Left renal pelvis (tissue), 4 donors: ENCODE results near the gene UCN3. TPM values are rescaled to one million over a fixed set of nuclear protein-coding genes. Genes with fewer than 3 reads are reported as not detected.

ENCODE experiments used
- DNase-seq, 4 donors: peaks; one replicate each; pipeline ENCODE4 v3.0.0-alpha.2; 2013; ENCODE audit warnings: low read depth in 4 of 4, low spot score in 3 of 4
- polyA plus RNA-seq, 4 donors: library from polyadenylated mRNA; unstranded; fragments of 120-200 nt; gene quantifications; one replicate each; pipeline ENCODE4 v1.2.1, GENCODE V29; 2013; ENCODE audit not compliant: insufficient read length in 4 of 4

Gene UCN3, protein sequence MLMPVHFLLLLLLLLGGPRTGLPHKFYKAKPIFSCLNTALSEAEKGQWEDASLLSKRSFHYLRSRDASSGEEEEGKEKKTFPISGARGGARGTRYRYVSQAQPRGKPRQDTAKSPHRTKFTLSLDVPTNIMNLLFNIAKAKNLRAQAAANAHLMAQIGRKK
- polyA plus RNA-seq: 1 to 10 TPM in 3 of 4 donors, under 1 TPM in 1; 0.40 to 2.8 (median 1.8) TPM

DNA sequence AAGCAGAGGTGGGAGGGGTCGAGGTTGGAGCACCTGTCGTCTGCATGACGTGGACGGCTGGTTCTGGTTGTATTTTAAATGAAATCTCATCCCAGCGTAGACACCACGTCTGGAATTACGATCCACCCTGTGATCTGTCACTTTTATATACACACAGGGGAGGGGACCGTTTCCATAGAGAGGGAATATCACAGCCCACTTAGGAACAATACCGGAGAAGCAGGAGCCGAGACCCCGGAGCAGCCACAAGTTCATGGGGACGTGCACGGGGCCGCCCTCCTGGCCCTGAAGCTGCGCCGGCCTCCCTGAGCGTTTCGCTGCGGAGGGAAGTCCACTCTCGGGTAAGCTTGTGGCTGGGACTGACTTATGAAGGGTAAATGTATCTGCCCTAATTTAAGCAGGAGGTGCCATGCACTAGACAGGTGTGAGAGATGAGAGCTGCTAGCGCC is at the start of gene UCN3:
Gene UCN3 (plus strand): TSS at position 77 of the 449 bp plus-strand sequence. CDS start 8,755 bp downstream, outside the sequence.
- no peak for DNase-seq

DNA sequence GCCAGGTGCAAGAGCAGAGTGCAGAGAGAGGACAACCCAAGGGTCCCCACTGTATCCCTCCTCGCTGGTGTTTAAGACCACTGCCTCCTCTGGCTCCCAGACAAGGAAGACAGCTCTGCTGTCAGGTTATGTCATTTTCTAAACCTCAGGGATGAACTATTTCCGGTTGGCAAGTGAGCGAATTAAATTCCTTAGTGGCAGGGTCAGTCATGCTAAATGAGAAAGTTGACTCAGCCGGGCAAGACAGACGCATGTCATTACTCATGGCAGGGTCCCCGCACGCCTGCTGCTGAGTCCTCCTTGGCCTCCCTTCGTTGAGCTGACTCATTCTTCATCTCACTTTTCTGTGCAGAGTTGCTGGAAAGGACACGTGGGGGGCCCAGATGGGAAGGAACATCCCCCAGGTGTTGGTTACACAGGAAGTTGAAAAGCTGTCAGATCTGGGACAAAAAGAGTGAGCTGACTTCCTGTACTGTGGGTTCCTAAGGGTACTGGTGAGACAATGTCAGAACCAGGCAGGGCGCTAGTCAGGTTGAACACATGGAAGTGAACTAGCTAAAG is 47.1 kb upstream of the UCN3 start:
- DNase-seq: peak in 1 of 4 donors; percentile 12

DNA sequence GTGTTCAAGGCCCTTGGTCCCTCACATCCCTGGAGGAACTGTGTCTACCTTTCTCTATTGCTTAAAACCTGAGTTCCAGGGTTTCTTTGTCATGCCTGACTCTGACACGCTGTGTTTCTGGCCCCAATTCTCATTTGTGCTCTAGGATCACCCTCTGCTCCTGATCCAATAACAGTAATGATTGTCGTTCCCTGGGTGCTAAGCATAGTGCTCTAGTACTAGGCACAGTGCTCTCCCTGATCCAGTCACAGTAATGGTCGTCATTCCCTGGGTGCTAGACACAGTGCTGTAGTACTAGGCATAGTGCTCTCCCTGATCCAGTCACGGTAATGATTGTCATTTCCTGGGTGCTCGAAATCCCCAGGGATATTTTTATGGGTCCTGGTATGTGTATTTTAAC is 46.6 kb upstream of the UCN3 start:
- no peak for DNase-seq

DNA sequence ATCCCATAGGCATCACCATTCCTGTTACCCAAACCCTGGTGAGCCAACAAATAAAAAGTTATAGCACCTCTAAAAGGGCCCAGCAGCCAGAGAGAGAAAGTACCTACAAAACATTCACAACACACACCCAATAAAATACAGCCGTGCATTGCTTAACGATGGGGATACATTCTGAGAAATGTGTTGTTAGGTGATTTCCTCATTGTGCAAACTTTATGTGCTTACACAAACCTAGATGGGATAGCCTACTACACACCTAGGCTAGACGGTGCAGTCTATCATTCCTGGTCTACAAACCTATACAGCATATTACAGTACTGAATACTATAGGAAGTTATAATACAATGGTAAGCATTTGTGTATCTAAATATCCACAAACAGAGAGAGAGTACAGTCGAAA is 44.9 kb upstream of the UCN3 start:
- DNase-seq: no peak

DNA sequence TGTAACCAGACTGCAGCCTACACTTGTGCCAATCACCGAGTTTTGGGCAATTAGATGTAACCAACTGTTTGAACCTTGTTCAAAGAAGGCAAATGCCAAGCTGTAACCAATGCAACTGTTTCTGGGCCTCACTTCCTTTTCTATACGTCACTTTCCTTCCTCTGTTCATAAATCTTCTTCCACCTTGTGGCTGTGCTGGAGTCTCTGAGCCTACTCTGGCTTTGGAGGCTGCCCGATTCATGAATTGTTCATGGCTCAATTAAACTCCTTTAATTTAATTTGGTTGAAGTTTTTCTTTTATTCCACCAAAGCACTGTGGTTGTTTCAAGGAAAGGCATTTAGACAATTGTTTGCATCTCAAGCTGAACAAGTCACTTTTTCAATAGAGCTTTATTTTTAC is 43.5 kb upstream of the UCN3 start:
- DNase-seq: no peak

DNA sequence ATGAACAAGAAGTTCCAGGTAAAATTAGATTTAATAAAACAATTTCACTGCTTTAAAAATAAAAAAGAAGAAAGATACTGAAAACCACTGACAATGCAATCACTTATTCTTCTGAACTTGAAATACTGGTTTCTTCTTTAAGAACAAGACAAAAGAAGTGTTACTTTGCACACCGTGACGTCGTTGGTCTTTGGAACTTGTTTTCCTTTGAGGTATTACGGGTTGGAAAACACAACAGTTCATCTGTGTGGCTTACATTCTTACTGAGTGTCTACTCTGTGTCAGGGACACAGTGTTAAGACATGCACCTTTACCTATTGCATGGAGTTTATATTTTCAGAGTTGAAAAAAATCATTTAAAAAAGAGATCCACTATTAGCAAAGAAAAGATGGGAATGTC is 41.3 kb upstream of the UCN3 start:
- DNase-seq: no peak

DNA sequence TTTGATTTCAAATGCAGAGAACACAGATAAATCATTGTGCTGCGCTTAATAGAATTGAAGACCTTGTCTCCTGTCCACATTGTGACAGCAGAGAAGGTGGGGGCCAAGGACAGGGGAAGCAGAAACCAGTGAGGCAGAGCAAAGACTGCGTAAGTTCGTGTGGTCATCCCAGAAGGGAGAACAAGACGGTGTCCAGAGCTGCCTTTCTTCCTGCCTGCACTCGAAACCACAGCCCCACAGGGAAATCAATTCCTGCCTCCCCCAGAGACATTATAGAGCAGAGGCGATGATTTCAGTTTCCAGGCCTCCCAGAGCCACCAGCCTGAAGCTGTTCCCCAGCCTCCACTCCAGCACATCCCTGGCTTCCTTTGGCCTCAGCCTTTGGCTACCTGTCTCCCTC is 39.7 kb upstream of the UCN3 start:
- DNase-seq: no peak

DNA sequence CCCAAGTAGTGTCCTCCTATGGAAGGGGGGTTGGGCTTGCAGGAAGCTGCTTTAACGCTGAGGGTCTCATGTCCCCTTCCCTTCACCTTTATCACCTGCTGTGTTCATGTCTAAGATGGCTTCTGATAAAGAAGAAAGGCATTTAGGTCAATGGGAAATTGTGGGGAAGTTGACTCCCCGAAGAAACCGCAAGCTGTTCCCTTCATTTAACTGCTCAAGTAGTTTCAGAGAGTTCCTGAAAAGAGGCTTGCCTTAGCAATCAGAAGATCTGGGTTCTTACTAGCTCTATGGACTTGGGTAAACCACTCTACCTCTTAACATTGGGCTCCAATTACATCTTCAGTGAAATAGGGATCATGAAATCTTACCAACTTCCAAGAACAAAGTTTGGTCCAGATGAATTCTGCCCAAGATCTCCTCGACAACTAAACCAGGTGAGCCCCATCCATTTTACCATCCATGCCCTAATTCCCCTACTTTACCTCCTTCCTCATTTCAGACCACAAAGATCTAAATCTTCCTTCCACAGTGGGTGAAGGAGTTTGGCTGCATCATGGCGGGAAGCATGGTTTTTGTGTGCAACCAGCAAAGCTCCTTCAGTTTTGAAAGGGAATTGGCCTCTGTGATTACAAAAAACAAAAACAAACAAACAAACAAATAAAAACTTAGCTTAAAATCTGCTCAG is 30.4 kb upstream of the UCN3 start:
- no peak for DNase-seq

DNA sequence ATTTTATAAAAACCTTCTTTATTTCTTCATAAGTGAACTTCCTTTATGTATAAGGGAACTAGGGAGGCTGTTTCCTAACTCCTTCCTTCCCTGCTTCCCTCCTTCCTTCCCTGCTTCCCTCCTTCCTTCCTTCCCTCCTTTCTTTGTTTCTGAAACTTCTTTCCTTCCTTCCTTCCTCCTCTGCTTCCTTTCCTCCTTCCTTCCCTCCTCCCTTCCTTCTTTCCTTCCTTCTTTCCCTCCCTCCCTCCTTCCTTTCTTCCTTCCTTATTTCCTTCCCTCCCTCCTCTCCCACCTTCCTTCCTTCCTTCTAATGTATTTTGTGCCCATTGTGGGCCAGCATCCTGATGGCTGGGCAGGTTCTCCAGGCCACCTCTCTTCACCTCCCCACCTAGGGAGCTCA is 26.8 kb upstream of the UCN3 start:
- no peak for DNase-seq

DNA sequence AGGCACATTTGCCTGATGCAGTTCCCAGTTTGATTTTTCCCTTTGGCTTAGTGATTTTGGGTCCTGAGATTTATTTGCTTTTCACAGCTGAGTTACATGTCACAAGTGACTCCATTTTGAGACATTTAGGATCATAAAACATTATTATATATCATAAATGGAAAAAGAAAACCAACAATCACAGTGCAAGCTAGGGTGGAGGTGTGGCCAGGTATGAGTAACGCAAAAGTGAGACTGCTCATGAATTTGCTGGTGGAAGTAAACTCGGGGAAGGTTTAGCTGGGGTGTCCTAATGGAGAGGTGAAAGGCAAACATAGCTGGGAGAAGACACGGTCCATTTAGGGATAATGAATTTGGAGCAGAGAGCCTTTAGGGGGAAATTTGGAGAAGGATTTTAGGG is 21.7 kb upstream of the UCN3 start:
- no peak for DNase-seq

DNA sequence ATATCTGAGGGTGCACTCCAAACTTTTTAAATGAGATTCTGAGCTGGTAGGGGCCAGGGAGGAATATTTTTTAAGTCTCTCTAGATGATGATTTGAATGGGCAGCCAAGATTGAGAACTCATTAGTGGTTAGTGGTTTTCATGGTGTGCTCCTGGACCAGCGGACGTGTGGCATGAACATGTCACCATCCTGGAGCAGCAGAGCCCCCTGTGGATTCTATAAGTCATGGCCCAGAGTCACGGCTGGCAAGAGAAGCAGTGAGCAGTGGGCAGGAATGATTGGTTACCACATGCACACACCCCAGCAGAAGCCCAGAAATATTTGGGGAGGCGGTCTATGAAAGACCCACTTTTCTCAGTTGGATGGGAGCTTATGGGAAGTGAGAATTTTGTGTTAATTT is 21.2 kb upstream of the UCN3 start:
- DNase-seq: no peak

DNA sequence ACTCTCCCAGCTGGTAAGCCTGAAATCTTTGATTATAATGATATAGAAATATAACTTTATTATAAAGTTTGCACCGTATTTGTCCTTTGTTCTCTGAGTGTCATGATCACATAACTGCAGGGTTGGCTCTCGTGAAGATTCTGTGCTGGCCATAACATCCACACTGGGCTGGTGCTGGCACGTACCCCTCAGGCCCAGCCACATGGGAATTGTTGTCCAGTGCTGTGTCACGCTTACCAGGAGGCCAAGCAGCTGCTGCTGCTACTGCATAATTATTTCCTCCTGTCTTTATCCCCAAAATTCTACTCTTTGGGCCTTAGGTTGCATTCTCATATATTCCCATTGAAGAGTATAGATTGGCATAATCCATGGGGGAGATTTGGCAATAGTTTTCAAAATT is 20.8 kb upstream of the UCN3 start:
- no peak for DNase-seq

DNA sequence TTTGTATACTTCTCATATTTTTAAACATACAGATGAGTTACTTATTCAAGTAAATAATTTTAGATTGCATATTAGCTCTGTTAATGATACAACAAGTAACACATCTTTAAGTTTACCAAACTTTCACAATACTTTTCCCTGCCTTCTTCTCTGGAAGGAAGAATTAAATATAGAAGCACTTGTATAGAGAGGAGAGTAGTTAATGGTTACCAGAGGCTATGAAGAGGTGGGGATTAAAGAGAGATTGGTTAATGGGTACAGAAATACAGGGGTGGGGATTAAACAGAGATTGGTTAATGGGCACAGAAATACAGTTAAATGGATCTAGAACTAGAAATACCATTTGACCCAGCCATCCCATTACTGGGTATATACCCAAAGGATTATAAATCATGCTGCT is 20.0 kb upstream of the UCN3 start:
- no peak for DNase-seq

DNA sequence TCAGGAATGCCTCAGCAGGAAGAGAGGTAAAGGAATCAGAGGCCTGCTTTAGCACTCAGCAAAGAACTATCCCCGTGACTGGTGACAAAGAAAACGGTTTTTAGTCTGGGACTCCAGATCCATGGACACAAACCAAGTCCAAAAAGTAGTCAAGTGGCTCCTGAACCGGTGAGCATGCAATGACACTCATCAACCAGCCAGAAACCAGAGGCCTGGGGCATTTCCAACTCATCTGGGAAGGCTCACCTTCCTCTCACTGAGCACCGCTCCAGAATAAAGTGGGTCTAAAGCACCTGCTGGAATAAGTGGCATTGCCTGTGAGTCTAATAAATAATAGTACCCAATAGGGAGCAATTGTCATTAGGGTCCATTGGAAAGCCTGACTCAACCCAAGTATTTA is 17.9 kb upstream of the UCN3 start:
- no peak for DNase-seq

DNA sequence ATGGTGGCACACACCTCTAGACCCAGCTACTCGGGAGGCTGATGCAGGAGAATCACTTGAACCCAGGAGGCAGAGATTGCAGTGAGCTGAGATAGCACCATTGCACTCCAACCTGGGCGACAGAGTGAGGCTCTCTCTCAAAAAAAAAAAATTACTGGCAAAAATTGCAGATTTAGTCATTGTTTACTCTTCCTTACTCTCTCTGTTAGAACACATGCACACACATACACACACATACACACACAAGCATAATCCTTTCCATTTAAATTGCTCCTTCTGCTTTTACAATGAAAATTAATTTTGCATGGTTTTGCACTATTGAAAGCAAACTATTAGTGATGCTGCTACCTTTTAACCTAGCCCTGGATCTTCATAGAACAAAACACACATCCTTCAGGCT is 15.4 kb upstream of the UCN3 start:
- DNase-seq: no peak

DNA sequence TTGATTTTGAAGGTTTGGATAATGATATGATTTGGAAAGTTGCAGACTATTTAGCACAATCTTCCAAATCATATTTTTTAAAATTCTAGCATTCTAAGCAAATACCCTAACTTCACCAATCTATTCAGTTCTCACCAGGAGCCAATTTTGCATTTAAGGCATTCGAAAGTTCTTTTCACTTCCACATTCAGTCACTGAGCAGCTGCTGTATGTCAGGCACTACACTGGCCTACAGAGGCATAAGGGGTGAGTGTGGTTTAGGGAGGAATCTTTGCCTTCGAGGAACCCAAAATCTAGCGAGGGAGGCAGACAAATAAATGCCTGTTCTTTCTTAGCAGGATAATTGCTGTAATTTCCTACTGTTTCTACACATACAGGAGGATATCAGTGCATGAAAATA is 10.7 kb upstream of the UCN3 start:
- DNase-seq: no peak

DNA sequence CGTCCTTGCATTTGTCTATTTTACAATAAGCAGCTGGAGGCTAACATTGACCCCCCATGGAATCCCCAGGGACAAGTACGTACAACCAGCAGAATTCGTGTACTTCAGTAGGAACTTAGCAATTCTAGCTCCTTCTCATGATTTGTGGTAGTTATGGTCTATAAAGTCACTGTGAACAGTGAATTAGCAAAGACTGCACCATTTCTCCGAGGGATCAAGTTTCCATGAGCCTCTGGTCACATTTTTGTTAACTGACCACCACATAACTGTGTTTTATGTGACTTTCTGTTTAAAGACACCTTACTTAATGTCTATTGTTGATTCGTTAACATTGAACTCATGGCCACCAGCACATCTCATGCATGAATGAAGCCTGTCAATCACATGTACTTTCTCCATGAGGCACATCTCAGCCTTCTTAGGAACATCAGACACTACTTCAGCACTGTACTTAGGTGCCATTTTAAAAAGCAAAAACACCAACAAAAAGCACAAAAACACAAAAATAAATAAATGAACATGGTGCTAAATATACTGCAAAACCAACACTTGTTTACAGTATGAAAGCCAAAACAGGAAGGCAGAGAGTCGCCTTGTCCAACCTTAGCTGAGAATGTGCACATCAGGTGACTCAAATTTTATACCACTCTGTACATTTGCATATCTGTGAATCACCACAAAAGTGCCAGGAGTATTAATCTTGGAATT is 9.0 kb upstream of the UCN3 start:
- DNase-seq: no peak

DNA sequence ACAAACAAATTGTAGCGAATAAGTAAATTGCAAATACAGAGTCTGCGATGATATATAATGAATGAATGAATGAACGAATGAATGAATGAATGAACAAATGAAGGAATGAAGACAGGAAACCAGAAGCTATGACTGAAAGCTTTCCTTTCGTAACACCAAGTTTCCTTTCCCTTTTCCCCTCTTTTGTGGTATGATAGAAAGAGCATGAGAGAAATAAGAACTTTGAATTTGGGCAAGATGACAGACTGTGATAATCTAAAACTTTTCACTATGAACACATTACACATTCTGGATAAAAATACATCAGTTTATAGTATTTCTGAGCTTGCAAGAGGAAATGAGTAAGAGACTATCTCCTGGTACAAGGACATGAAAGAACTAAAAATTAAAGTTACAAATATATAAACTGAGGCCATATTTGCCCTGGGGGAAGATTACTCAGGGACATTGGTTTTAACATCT is 8.4 kb upstream of the UCN3 start:
- no peak for DNase-seq

DNA sequence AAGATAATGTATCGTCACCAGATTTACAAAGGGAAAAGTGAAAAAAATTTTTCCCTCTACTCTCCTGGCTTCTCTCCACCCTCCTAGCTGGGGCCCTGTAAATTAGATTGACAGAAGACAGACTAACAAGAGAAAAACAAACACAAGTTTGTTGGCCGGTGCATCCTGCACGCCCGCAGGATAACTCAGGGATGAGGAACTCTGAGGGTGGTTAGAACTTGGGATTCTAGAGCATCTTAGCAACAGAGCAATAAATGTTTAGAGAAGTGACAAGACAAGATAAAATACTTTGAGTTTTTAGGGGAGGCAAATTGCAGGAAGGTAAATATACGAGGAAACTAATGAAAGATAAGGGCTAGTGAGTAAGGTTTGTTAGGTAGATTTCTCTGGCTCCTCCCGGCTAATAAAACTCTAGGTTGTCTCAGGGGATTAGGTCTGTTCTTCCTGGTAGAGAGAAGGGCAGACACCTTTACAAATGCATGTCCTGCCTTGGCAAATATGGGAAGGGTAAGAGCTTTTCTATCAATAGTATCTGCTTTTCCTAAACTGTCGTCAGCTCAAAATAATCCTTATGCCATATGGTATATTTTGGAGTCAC is 4.3 kb upstream of the UCN3 start:
- no peak for DNase-seq

DNA sequence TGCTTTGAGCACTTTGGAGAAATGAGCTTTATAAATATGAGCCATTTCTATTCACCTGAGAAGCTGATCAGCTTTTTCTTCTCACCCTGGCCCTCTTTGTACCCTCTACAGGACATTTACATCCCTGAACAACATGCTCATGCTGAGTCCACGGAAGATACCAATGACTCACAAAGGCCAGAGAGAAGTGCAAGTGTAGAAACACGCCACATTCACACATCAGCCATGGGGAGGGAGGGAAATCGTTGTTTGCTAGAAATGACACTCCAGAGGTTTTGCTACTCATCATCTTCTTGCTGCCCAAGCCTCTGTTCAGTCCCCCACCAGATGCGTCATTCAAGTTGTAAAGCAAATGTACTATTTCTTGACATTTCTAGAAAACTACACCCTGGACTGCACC is 2.8 kb upstream of the UCN3 start:
- DNase-seq: no peak

DNA sequence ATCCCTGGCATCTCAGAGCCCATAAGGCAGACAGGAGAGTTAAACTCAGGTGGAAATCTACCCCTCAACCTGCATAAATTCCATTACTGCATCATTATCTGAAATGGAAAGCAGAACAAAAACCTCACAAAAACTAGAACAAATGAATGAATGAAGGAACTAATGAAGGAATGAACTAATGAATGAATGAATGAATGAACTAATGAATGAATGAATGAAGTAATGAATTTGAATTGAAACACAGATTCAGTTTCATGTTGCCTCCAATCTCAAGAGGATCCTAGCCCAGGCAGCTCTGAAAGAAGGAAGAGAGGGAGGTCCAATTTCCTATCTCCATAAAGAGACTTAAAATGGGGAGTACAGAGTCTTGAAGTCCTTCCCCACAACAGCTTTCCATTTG is 1.9 kb upstream of the UCN3 start:
- DNase-seq: no peak
